C4-2B (cell line): ENCODE measurements around the gene DAP.

Source experiments
- CTCF ChIP-seq: fragments of 450-650 bp; conservative IDR thresholded peaks from 2 replicates; pipeline ENCODE4 v1.5.1; 2017; ENCODE audit warnings: mild to moderate bottlenecking
- ZFX ChIP-seq: fragments of 450-650 bp; IDR thresholded peaks from 2 replicates; pipeline ENCODE4 v1.6.1; 2017

GRCh38 chr5:10677533-10677932 is 83.5 kb downstream of the DAP start:
- TF ChIP-seq CTCF (no peak), ZFX (no peak)
